IgD-negative memory B cell (primary cell): Measurements from ENCODE around the gene RCAN1. TPM values are rescaled to one million over a fixed set of nuclear protein-coding genes. Genes with fewer than 3 reads are reported as not detected.

Experiments
- H3K27ac Mint-ChIP-seq, 3 donors: one replicate each; pipeline ENCODE4 v1.8.0; 2020 to 2022; ENCODE audit warnings: mild to moderate bottlenecking in 3 of 3, mixed read lengths in 3 of 3, moderate library complexity in 1 of 3
- H3K27me3 Mint-ChIP-seq: one replicate; pipeline ENCODE4 v1.8.0; 2021; ENCODE audit warnings: mixed read lengths
- H3K36me3 Mint-ChIP-seq: one replicate; pipeline ENCODE4 v1.8.0; 2020; ENCODE audit warnings: mild to moderate bottlenecking, mixed read lengths
- H3K4me1 Mint-ChIP-seq, 3 donors: one replicate each; pipeline ENCODE4 v1.8.0; 2020 to 2022; ENCODE audit warnings: mixed read lengths in 3 of 3, mild to moderate bottlenecking in 1 of 3
- H3K4me3 Mint-ChIP-seq, 4 donors: one replicate each; pipeline ENCODE4 v1.8.0; 2020 to 2022; ENCODE audit warnings: mild to moderate bottlenecking in 4 of 4, mixed read lengths in 4 of 4, moderate library complexity in 3 of 4
- H3K9me3 Mint-ChIP-seq, 3 donors: one replicate each; pipeline ENCODE4 v1.8.0; 2020 to 2021; ENCODE audit warnings: mixed read lengths in 3 of 3, mild to moderate bottlenecking in 1 of 3
- polyA plus RNA-seq: library from polyadenylated mRNA; unstranded; fragments of 300-500 nt; fragmentation: Illumina TruSeq; gene quantifications from one replicate; pipeline ENCODE4 v1.2.3, GENCODE V29; 2021

The RCAN1 gene
- polyA plus RNA-seq, 1 donor from 2014 or later: 6.3 TPM

DNA sequence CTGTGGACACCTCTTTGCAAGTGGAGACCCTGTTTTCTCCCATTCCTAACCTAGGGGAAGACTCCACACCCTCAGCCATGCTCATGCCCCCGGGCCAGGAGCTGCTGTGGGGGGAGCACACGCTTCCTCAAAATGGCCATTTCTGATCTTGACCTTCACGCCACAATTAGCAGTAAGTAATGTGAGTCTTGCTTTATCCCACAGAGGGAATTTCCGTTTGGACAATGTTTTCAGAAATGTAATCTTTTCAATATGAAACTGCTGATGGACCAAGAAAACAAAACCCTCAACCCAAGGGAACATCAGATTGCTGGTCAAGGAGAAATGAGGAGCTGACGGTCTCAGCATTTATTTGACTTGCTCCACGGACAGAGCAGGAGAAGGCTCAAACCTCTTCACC is 94.6 kb downstream of the RCAN1 start:
- H3K27me3 Mint-ChIP-seq: no peaks in the 10 kb centered on the region
- no peaks in the 10 kb centered on the region for H3K9me3 Mint-ChIP-seq
- no peak overlapping the region for H3K27ac Mint-ChIP-seq
- H3K4me1 Mint-ChIP-seq: peaks cover 0 to 4% (median 2%) of the 10 kb centered on the region in 3 donors
- peaks cover 7% of the 10 kb centered on the region for H3K36me3 Mint-ChIP-seq
- no peak overlapping the region for H3K4me3 Mint-ChIP-seq

DNA sequence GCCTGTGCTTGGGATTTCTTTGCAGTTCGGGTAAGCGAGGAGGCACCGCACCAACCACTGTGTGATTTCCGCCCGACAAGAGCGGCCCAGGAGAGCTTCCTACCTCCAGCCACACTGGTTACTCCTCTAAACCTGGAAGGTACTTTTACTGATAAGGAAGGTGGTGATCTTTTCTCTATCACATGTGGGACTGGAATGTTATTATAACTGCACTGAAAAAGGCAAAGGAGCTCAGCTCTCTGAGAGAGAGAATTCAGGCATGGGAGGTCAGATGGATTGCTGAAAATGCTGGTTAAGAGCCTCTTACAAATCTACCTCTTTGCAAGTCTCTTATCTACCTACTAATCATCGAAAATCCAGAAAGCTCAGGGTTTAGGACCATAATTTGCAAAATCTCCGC is 95.2 kb downstream of the RCAN1 start:
- peaks cover 7% of the 10 kb centered on the region for H3K36me3 Mint-ChIP-seq
- no peak overlapping the region for H3K27ac Mint-ChIP-seq
- no peak overlapping the region for H3K4me3 Mint-ChIP-seq
- no peaks in the 10 kb centered on the region for H3K9me3 Mint-ChIP-seq
- peaks cover 0 to 4% (median 2%) of the 10 kb centered on the region in 3 donors for H3K4me1 Mint-ChIP-seq
- H3K27me3 Mint-ChIP-seq: no peaks in the 10 kb centered on the region

DNA sequence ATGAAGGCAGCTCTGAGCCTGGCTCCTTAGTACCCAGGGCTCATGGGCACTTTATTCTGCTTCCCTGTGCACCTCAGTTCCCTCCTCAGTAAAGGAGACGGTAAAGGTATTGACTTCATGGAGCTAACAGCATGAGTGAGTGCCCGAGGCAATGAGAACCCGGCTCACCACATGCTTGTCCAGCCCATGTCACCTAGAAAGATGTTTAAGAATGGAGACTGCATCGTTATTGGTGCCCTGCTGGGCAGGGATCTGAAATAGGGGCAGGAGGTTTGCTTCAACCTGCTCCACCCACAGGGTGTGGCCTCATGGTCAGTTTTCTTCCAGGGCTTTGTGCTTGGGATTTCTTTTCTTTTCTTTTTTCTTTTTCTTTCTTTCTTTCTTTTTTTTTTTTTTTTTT is 95.9 kb downstream of the RCAN1 start:
- Mint-ChIP-seq H3K27me3 (no peaks in the 10 kb centered on the region), H3K27ac (no peak overlapping the region), H3K9me3 (no peaks in the 10 kb centered on the region), H3K36me3 (peaks cover 6% of the 10 kb centered on the region), H3K4me1 (peaks cover 0 to 4% (median 2%) of the 10 kb centered on the region in 3 donors), H3K4me3 (peak overlapping the region in 1 of 4 donors; percentile 47)

DNA sequence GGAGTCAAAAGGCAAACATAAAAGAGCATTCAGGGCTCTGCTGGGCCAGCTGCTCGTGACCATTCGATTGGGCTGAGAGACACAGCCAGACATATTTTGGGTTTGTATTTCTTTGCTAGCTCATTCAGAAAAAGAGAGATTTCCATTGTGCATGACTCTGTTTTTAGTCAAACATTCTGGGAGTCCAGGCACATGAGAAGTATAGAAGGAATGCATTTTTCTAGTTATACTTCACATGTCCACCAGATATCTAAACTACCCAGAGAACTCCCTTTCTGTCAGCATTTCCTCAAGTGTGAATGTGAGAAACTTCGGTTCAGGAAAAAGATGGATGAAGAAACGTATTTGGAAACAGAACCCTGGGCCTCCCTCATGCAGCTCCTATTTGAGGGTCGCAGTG is 96.6 kb downstream of the RCAN1 start:
- Mint-ChIP-seq H3K27ac (no peak overlapping the region), H3K36me3 (peaks cover 6% of the 10 kb centered on the region)

GRCh38 chr21:34517491-34518245 is 97.2 kb downstream of the RCAN1 start:
- no peaks in the 10 kb centered on the region for H3K27me3 Mint-ChIP-seq
- H3K4me3 Mint-ChIP-seq: no peak overlapping the region
- no peak overlapping the region for H3K27ac Mint-ChIP-seq
- no peaks in the 10 kb centered on the region for H3K9me3 Mint-ChIP-seq
- H3K4me1 Mint-ChIP-seq: peaks cover 0 to 4% (median 2%) of the 10 kb centered on the region in 3 donors
- peaks cover 6% of the 10 kb centered on the region for H3K36me3 Mint-ChIP-seq

More for the DNA sequence above, 96.6 kb downstream of the RCAN1 start:
- Mint-ChIP-seq H3K27me3 (no peaks in the 10 kb centered on the region), H3K4me1 (peaks cover 0 to 4% (median 2%) of the 10 kb centered on the region in 3 donors), H3K4me3 (no peak overlapping the region), H3K9me3 (no peaks in the 10 kb centered on the region)

- no peaks in the 10 kb centered on the region for H3K9me3 Mint-ChIP-seq
- peaks cover 4% of the 10 kb centered on the region for H3K36me3 Mint-ChIP-seq
- no peak overlapping the region for H3K4me3 Mint-ChIP-seq
- peaks cover 0 to 2% (median under 1%) of the 10 kb centered on the region in 3 donors for H3K4me1 Mint-ChIP-seq
- no peak overlapping the region for H3K27ac Mint-ChIP-seq
- H3K27me3 Mint-ChIP-seq: no peaks in the 10 kb centered on the region
These were observed 97.9 kb downstream of the RCAN1 start for GRCh38 chr21:34517039-34517438.

DNA sequence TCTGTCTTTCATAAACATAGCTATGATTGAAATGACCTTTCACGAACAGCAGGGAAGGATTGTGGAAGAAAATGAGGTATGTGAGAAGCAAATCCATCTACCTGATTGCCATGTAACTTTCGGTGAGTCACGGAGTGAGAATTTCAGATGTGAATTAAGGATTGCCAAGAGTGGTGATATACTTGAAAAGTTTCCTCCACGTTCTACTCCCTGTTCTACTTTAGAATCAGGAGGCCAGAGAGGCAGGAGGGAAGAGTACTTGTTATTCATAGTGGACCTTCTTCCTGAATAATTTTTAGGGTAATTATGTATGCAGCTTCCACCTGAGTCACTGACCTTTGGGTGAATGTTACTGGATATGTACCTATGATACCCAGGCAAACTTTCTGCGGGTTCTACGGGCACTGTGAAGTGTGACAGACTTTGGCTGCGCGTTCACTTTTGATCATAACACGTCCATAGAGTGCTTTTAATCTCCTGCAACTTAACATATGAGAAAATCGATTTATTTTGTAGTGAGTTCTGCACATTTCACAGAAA is 100.3 kb downstream of the RCAN1 start:
- Mint-ChIP-seq H3K36me3 (no peaks in the 10 kb centered on the region), H3K27ac (no peak overlapping the region), H3K4me1 (peaks cover 0 to 5% (median 0%) of the 10 kb centered on the region in 3 donors), H3K27me3 (peaks cover 2% of the 10 kb centered on the region), H3K4me3 (no peak overlapping the region), H3K9me3 (no peaks in the 10 kb centered on the region)

- peaks cover 0 to 5% (median 0%) of the 10 kb centered on the region in 3 donors for H3K4me1 Mint-ChIP-seq
- H3K27me3 Mint-ChIP-seq: peaks cover 2% of the 10 kb centered on the region
- no peak overlapping the region for H3K4me3 Mint-ChIP-seq
- H3K36me3 Mint-ChIP-seq: no peaks in the 10 kb centered on the region
- H3K9me3 Mint-ChIP-seq: no peaks in the 10 kb centered on the region
- no peak overlapping the region for H3K27ac Mint-ChIP-seq
These were observed 101.7 kb downstream of the RCAN1 start for GRCh38 chr21:34513129-34513675.

- H3K27ac Mint-ChIP-seq: no peak within 1 kb of the TSS
These were observed 103.0 kb downstream of the RCAN1 start, which contains the start of gene KCNE1 for GRCh38 chr21:34511787-34512455. KCNE1 (minus strand) TSS chr21:34512210; CDS start chr21:34449634, 62,576 bp downstream.

DNA sequence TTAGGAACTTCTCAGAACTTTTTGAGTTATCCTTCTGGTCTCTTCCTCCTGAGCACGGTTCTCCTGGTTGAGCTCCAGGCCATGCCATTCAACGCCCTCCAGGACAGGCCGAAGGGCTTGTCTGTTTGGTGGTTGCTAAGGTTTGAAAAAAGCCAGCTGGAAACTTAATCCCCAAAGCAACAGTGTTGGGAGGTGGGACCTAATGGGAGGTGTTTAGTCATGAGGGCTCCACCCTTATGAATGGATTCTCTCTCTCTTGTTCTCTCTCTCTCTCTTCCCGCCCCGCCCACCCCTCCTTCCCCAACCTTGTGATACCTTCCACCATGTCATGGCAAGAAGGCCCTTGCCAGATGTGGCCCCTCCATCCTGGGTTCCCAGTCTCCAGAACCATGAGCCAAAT is 103.7 kb downstream of the RCAN1 start:
- H3K9me3 Mint-ChIP-seq: no peaks in the 10 kb centered on the region
- no peak overlapping the region for H3K27ac Mint-ChIP-seq
- peaks cover 10% of the 10 kb centered on the region for H3K27me3 Mint-ChIP-seq
- no peak overlapping the region for H3K4me3 Mint-ChIP-seq
- H3K36me3 Mint-ChIP-seq: no peaks in the 10 kb centered on the region
- H3K4me1 Mint-ChIP-seq: peaks cover 0 to 3% (median 0%) of the 10 kb centered on the region in 3 donors

More at GRCh38 chr21:34511787-34512455, 103.0 kb downstream of the RCAN1 start, which contains the start of gene KCNE1:
- Mint-ChIP-seq H3K4me3 (no peak within 1 kb of the TSS), H3K4me1 (peaks cover 0 to 3% (median 0%) of the 10 kb centered on the region in 3 donors), H3K9me3 (no peaks in the 10 kb centered on the region), H3K36me3 (no peaks in the 10 kb centered on the region), H3K27me3 (peaks cover 5% of the 10 kb centered on the region)

DNA sequence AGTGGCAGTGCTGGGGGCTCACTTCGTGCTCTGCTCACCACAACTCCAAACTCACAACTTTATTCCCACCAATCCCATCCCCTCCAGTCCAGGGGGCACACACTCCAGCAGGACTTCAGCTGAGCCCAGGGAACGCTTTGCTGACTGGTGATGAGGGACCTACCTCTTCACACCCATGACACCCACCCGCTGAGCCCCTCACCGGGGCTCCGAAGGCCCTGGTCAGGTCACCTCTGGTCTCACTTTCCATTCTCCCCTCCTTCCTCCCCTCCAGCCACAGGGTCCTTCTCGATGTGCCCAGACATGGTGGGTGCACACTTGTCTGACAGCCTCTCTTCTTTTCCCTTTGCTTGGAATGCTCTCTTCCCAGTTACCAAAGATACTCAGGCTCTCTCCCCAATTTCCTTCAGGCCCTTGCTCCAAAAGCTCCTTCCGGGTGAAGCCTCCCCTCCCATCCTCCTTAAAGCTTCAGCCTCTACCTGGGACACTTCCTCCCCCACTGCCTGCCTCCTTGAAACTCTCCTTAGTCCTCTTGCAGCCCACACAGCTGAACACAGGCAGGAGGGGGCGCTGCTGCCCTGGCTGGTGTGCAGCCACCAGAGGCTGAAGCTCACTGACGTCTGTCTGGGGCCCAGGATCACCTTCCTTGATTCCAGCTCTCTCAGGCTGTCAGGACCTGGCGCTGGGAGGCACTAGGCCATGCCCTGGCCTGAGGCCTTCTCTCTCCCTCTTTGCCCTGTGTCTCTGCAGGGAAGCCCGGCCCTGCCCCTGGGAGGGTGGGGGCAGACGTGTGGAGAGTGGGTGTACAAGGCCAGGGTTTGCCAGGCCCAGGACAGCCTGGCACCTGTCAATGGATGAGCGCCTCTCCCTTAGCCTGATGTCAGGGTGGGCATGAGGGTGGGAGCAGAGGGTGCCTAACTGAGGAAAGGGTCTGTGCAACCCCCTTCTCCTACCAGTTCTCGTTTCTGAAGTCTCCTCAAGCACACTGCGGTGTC is 104.5 kb downstream of the RCAN1 start:
- Mint-ChIP-seq H3K27ac (no peak overlapping the region), H3K9me3 (no peaks in the 10 kb centered on the region), H3K4me1 (peaks cover 0 to 3% (median 0%) of the 10 kb centered on the region in 3 donors), H3K36me3 (no peaks in the 10 kb centered on the region), H3K27me3 (peaks cover 12% of the 10 kb centered on the region), H3K4me3 (no peak overlapping the region)

DNA sequence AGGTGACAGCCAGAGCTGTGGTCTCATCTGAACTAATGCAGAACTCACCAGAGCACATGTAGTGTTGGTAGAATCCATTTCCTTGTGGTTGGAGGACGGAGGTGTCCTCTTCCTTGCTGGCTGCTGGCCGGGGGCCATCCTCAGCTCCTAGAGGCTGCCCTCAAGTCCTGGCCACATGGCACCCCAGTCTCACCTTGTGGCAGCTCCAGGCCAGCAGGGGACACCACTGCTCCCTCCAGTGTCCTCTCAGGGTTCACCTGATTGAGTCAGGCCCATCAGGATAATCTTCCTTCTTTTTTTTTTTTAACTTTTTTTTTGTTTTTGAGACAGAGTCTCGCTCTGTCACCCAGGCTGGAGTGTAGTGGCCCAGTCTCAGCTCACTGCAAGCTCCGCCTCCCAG is 105.8 kb downstream of the RCAN1 start:
- Mint-ChIP-seq H3K4me1 (peaks cover 0 to 3% (median 0%) of the 10 kb centered on the region in 3 donors), H3K4me3 (no peak overlapping the region), H3K36me3 (no peaks in the 10 kb centered on the region), H3K9me3 (no peaks in the 10 kb centered on the region), H3K27ac (no peak overlapping the region), H3K27me3 (peaks cover 15% of the 10 kb centered on the region)

DNA sequence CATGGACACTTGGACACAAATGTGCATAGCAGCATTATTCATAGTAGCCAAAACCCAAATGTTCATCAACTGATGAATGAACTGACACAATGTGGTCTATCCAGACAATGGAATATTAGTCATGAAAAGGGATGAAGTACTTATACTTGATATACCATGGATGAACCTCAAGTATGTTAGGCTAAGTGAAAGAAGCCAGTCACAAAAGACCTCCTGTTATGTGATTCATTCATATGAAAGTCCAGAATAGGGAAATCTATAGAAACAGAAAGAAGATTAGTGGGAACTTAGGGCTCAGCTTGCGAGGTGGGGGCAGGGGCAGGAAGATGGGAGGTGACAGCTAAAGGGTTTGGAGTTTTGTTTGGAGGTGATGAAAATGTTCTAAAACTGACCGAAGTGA is 110.3 kb downstream of the RCAN1 start:
- H3K27me3 Mint-ChIP-seq: peaks cover 21% of the 10 kb centered on the region
- peaks cover 0 to 5% (median 0%) of the 10 kb centered on the region in 3 donors for H3K9me3 Mint-ChIP-seq
- H3K4me1 Mint-ChIP-seq: no peaks in the 10 kb centered on the region
- H3K27ac Mint-ChIP-seq: no peak overlapping the region
- H3K36me3 Mint-ChIP-seq: no peaks in the 10 kb centered on the region
- no peak overlapping the region for H3K4me3 Mint-ChIP-seq

DNA sequence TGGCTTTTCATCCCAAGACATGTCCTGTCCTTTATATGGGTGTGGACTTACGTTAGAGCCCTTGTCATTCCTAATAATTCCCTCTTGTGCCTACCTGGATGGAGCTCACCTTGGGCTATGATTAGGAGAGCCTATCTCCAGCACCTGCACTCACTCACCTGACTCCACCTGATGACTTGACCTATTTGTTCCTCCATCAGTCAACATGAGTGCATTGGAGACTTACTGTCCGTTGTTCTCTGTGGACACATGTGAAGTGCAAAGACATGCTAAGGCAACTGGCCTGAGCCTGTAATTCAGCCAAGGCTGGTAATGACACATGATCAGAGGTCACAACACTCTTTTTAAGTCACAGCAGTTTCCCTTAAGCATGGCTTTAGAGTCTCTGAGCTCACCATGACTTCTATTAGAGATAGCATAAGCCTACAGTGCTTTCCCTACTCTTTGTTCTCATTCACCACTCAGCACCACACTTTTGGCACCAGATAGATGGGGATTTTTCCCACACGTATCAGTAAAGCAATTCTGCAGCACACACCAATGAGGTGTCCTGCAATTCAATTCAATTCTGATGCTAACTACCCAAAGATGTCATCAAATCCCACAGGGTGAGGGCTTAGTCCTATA is 112.3 kb downstream of the RCAN1 start:
- Mint-ChIP-seq H3K27ac (no peak overlapping the region), H3K4me1 (no peaks in the 10 kb centered on the region), H3K36me3 (no peaks in the 10 kb centered on the region), H3K9me3 (peaks cover 2 to 12% (median 9%) of the 10 kb centered on the region in 3 donors), H3K4me3 (no peak overlapping the region), H3K27me3 (peaks cover 26% of the 10 kb centered on the region)
